GM10847 (cell line): ENCODE results near the gene PDE4C.
A peak's percentile ranks its signal among the peaks of the same experiment; 100 is the strongest.

ENCODE experiments used
- POLR2A ChIP-seq: IDR thresholded peaks from 2 replicates; pipeline ENCODE4 v1.6.1; 2011; ENCODE audit not compliant: insufficient read length; ENCODE audit errors: extremely low read depth

Gene PDE4C

DNA sequence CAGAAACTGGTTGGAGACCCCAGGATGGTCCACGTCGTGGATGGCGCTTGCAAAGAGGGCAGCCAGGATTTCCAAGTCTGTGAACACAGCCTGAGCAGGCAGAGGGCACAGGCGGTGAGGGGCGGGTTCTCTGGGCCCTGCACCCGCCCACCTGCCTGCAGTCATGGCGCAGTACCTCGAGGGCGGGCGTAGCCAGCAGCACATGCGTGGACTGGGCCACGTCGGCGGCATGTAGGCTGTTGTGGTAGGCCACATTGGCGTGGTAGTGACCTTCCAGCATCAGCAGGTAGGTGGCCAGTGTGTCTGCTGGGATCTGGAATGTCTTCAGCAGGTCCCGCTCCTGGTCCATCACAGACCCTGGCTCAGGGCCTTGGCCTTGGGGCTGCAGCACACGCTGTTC lies 8.1 kb downstream of the PDE4C start:
- TF ChIP-seq POLR2A: no peak

DNA sequence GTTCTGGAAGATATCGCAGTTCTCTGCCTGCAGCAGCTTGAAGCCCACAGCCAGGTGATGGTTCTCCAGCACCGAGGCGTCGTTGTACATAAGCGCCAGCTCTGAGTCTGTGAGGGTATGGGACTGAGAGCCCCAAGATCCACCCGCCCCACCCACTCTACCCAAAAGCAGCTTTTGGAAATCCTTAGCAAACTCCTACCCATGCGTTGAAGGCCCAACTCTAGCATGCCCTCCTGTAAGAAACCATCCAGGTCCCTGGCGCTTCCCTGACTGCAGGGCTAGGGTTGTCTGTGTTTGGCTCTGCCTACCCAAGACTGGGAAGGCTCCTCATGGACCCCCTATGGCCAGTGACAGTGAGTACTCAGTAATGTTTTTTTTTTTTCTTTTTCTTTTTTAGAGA lies 9.4 kb downstream of the PDE4C start:
- no peak for TF ChIP-seq POLR2A

DNA sequence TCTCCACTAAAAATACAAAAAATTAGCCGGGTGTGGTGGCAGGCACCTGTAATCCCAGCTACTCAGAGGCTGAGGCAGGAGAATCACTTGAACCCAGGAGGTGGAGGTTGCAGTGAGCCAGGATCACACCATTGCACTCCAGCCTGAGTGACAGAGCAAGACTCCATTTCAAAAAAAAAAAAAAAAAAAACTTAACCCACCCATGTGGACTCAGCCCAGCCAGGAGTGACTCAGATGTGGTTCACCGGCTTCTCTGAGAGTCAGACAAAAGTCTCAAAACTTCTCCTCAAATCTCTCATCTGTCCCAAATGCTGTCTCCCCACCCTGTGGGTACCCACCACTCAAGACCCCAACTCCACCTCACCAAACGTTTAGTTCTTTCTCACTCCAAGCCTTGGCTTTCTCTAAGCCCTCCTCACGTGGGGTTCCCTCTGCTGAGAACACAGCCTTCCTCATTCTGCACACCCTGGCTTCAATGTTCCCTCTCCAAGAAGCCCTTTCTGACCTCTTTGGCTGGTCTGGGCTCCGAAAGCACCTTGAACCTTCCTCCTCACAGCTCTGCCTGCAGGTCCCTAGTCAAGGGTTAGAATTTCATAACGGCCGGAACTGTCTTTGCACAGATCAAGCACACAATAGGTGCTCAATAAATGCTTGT lies 11.3 kb downstream of the PDE4C start:
- TF ChIP-seq POLR2A: no peak

DNA sequence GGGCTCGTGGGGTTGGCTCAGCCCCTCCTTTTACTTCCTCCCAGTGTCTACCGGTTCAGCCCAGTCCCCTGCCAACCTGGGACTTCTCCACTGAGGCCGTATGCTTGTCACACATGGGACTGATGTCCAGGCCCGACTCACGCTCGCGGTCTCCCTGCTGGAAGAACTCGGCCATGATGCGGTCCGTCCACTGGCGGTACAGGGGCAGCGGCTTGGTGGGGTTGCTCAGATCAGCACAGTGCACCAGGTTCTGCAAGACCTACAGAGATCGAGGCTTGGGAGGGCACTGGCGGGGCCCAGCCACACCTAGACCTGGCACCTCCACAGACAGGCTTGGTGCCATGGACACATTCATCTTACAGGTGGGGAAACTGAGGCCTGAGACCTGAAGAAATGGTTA lies 14.6 kb downstream of the PDE4C start:
- TF ChIP-seq POLR2A: no peak

DNA sequence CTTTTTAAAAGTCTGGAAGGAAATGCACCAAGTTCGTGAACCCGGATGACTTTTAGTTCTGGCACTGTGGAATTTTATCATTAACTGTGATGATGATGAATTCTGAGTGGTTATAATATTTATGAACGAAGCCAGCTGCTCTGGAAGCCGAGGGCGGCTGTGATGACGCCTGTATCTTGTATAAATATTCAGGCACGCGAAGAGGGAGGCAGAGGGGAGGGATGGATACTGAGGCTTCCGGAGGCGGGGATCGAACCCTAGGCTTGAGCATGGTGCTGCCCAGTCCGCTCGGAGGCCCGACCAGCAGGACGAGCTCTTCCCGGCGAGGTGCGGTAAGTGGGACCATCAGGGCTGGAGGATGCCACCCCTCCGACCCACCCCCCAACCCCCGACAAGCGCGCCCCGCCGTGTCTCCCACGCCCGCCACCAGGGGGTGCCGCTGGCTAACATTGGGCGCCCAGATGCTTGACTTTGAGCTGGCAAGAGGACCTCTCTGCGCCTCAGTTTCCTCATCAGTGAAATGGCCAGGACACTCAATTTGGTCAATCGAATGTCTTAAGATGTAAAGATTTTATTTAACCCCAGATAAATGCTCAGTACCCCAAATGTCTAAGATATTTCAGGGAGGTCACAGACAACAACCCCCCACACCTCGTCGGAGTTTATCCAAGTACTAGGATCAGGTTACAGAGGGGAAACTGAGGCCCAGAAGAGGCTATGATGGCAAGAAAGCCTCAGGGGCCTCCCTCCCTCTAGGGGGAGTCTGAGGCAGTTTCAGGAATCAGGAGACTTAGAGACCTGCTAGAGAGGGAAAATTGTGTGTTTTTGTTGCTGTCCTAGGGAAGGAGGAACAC lies 17.9 kb downstream of the PDE4C start:
- no peak for TF ChIP-seq POLR2A

DNA sequence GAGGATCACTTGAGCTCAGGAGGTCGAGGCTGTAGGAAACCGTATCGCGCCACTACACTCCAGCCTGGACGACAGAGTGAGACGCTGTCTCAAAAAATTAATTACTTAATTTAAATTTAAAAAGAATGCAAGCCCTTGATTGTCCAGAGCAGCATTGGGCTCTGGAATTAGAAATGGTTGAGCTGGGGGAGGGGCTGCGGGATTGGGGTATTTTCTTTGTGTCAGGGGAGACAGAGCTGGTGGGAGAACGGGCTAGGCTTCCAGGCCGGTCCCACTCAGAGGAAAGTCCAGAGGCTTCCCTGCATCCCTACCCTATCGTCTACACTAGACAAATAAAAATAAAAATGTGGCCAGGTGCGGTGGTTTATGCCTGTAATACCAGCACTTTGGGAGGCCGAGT lies 20.2 kb downstream of the PDE4C start:
- TF ChIP-seq POLR2A: no peak

DNA sequence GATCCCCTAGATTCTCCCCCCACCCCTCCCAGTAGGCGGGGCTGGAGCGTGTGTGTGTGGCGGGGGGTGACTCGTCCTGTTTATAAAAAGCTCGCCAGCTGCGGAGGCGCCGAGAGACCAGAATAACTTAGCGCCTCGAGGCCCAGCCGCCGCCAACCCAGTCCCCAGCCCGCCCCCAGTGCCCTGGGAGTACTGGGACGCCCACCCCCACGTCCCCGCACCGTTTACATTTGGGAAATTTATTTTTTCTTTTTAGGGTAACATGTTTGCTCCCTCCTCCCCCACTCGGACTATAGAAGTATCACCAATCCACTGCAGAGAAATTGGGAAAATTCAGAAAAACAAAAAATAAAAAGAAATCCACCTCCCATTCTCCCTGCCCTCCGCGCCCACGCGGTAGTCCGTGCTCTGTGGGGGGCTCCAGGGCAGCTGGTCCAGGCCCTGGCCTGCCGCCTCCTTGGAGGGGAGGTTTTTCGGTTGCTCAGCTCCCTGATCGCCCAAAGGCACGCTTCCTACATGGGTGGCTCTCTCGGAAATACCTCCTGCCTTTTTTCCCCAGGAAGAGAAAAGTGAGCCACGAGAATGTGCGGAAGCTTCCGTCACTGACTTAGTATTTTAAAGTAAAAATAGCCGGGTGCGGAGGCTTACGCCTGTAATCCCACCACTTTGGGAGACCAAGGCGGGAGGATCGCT lies 20.9 kb downstream of the PDE4C start:
- TF ChIP-seq POLR2A: no peak

DNA sequence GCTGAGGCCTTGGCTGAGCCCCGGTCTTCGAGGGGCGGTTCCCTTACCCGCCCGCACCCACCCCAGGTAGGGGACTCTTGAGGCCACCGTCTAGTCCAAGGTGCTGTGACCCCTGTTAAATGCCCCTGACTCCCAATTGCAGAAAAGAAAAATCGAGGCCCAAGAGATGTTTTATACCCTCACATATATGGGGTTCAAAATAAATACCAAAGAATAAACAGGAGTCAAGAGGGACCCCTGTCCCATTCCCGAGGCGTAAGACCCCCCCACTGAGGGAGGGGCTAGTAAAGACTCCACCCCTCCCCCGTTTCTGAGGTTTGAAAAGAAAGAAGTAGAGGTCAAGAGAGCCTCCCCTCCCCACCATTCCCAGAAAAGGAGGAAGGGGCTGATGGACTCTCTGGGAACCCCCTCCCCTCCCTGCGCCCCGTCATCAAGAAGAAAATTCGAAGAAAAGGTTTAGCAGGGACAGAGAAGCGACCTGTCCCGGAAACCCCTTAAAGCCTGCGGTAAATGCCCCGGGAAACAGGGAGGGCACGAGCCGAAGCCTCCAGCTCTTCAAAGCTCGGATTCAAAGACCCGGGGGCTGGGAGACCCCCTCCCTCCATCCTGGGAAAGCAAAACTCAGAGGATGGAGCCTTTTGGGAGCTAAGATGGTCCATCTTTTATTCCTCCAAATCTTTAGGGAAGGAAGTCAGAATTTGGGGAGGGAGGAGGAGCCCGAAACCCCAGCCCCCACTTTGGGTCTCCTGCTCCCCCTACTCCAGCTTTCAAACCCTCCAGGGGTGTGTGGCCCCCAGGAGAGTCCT lies 21.6 kb downstream of the PDE4C start:
- TF ChIP-seq POLR2A: peak; percentile 5

DNA sequence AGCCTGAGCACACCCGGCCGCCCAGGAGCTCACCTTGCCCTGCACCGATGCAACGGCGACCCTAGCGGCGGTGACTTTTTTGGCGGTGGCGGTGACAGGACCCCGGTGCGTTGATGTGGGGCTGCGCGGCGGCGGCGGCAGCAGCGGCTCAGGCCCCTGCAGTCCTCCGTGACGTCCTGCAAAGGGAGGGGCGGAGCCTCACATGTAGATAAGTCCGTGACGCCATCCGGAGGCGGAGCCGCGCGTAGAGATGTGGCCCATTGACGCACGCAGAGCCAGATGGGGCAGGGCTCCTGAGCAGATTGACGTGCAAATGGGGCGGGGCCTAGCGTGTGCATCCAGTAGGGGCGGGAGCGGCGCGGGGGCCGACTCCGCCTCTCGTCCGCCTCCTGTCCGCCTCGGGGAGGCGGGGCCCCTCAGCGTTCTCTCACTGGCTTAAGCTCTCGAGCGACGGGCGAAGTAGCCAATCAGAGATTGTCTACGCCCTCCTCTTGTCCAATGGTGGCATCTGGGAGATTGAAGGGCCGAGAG lies 22.3 kb downstream of the PDE4C start, which contains the start of gene RAB3A:
RAB3A (minus strand) TSS at position 180 of the 531 bp plus-strand sequence. CDS start 1,302 bp downstream, outside the sequence.
- peak; percentile 20 for TF ChIP-seq POLR2A

DNA sequence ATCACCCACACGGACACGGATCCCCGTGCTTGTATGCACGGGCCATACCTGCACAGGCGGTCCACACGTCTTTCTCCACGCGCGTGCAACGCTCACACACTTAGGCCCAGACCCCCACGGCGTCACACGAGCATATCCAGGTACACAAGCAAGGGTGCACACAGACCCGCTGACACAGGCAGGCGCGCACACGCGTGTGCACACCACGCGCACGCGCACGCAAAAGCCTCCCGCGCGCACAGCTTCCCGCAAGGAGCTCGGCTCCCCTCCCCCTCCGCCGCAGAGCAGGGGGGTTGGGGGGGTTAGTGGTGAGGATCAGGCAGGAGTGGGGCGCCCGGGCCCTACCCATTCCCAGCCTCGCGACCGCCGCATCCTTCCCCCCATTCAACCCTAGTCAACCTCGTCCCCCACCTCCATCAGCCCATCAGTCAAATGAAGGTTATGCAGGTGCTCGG lies 22.8 kb downstream of the PDE4C start:
- TF ChIP-seq POLR2A: no peak

DNA sequence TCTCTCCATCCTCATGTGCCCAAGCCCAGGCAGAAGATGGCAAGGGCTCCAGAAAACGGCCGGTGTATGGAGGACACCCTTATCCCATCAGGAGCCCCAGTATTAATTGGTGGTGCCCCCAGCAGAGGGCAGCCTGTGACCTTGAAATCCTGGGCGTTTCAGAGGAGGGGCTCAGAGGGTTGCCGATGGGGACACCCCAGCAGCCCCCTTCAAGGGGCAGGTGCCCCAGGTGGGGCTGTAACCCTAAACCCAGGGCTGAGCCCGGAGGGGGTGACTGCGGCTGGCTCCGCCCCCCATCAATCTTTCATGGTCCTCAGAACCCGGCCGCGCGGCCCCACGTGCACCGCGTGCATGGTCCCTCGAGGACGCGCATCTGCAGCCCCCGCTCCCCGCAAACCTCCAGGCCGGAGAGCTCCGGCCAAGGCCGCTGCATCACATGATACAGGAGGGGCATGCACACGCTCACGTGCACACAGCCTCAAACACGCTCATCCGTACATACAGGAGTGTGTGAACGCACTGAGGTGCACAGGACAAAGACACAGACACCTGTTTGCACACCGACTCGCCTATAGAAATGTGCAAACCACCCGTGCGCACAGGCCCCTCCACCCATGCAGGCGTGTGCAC lies 23.3 kb downstream of the PDE4C start:
- TF ChIP-seq POLR2A: no peak

DNA sequence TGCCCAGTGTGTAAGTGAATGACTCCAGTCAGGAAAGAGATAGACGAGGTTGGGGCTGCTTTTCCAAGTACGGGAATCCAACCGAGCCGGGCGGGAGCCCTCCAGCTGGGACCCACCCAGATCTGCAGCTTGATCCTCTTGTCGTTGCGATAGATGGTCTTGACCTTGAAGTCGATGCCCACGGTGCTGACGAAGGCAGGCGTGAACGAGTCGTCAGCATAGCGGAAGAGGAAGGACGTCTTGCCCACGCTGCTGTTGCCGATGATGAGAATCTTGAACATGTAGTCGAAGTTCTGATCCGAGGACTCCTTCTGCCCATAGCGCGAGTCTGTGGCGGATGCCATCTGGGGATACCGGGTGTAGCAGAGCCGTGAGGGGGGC lies 23.9 kb downstream of the PDE4C start:
- no peak for TF ChIP-seq POLR2A

DNA sequence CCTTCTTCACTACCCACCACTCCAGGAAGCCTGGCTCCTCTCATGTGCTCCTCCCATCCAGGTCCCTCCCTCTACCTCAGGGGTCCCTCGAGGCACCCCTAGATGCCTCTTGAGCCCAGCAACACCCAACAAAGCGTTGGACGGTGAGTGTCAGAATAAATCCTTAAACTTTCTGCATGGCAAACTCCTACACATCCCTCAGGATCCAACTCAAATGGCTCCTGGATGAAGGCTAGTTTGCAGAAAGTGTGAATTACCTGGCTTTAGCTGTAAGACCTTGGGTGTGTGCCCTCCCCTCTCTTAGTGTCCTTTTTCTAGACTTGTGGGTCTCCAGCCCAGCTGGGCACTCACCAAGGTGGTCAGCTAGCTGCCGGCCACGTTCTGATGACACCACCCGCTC lies 27.9 kb downstream of the PDE4C start:
- TF ChIP-seq POLR2A: no peak

DNA sequence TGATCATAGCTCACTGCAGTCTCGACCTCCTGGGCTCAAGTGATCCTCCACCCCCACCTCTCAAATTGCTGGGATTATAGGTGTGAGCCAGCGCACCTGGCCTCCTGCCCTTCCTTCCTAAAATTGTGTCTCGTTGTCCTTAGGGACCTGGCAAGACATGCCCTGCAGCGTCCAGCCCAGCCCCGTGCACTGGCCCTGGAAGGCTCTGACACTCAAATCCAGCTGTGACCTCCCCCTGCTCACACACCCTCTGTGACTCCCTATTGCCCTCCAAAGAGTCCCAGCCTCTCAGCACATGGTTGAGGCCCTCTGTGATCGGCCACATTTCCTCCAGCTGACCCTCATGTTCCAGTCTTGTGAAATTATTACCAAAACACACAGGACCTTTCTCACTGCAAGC lies 28.3 kb downstream of the PDE4C start:
- TF ChIP-seq POLR2A: no peak
